ENCODE data around the gene NELL1. TPM values are rescaled to one million over a fixed set of nuclear protein-coding genes. Genes with fewer than 3 reads are reported as not detected.

Gene NELL1
- total RNA-seq, 1 experiment from 2014 or later, result 0.22 TPM

GRCh38 chr11:21169639-21170038 is 500.3 kb downstream of the NELL1 start:
- no peak overlapping the region for H2BK15ac ChIP-seq (ENCODE audit: low read depth, low read length)
- no peaks in the 10 kb centered on the region for H4K20me1 ChIP-seq (ENCODE audit: control insufficient read depth, insufficient read depth, insufficient read length)
- no peak overlapping the region for H2BK20ac ChIP-seq (ENCODE audit: low read depth, low read length, poor library complexity, severe bottlenecking)
- no peak for TF ChIP-seq CTCF (conservative IDR thresholded peaks at IDR 0.05)
- no peak overlapping the region for H4K8ac ChIP-seq (replicated peaks; ENCODE audit: insufficient read length, low read depth, low read length)
- Mint-ChIP-seq H3K4me3 (no peak overlapping the region), H3K36me3 (ENCODE audit: insufficient read depth in 1 of 3, low read depth in 3 of 3) (peaks cover 0 to 2% (median 0%) of the 10 kb centered on the region in 3 experiments; a peak in 3 of 7 replicates), H3K4me1 (peaks cover 0 to 3% of the 10 kb centered on the region in 2 experiments; a peak in 1 of 4 replicates), H3K9me3 (peaks cover 0 to 4% of the 10 kb centered on the region in 2 experiments; a peak in 3 of 5 replicates), H3K27ac (no peak overlapping the region), H3K27me3 (ENCODE audit: low read depth) (no peaks in the 10 kb centered on the region)
- no peak overlapping the region for H3K56ac ChIP-seq (ENCODE audit: insufficient read length, low read depth, low read length)
- no peak overlapping the region for H3T11ph ChIP-seq (ENCODE audit: low read length)
- H2AK5ac ChIP-seq (ENCODE audit: insufficient read length, low read length), result no peak overlapping the region
- no peak overlapping the region for H3K14ac ChIP-seq (ENCODE audit: insufficient read depth, low read length)
- no peak overlapping the region for H3K4me2 ChIP-seq (ENCODE audit: insufficient read depth, insufficient read length, low read length)
- H3K79me2 ChIP-seq (ENCODE audit: insufficient read depth, low read length), result no peaks in the 10 kb centered on the region
- no peak overlapping the region for H3K18ac ChIP-seq (ENCODE audit: insufficient read length, low read depth, low read length)
- H3K27ac ChIP-seq (ENCODE audit: insufficient read length, low read depth, low read length), result no peak overlapping the region
- no peak overlapping the region for H2BK12ac ChIP-seq (ENCODE audit: insufficient read length, low read depth, low read length)
- H3K27me3 ChIP-seq (ENCODE audit: insufficient read depth, low read length), result no peaks in the 10 kb centered on the region
- H3K9ac ChIP-seq (ENCODE audit: extremely low read depth, insufficient read length, low read length), result no peak overlapping the region
- no peak overlapping the region for H3K4ac ChIP-seq (ENCODE audit: low read depth, low read length)
- no peak overlapping the region for H3K23ac ChIP-seq (ENCODE audit: insufficient read length, low read depth, low read length)
- H2AFZ ChIP-seq (ENCODE audit: low read length), result no peak overlapping the region
- no peaks in the 10 kb centered on the region for H3K4me1 ChIP-seq (ENCODE audit: insufficient read depth, low read length)
- WGBS (ENCODE audit: extremely low coverage, insufficient read length, low lambda C conversion rate), result no CpG with 5 or more reads among the region's 8 CpGs
- H3K9me3 ChIP-seq (ENCODE audit: control insufficient read depth, low read depth, low read length), result no peaks in the 10 kb centered on the region
- no peak overlapping the region for H4K91ac ChIP-seq (ENCODE audit: insufficient read length, low read depth, low read length)
- no peak overlapping the region for H4K5ac ChIP-seq (ENCODE audit: insufficient read length, low read depth, low read length)
- no peak overlapping the region for H2BK120ac ChIP-seq (ENCODE audit: low read depth, low read length, poor library complexity, severe bottlenecking)
- H3K23me2 ChIP-seq (ENCODE audit: insufficient read length, low read depth, low read length, poor library complexity, severe bottlenecking), result no peaks in the 10 kb centered on the region
- H3K79me1 ChIP-seq (ENCODE audit: insufficient read depth, low read depth, low read length, poor library complexity, severe bottlenecking), result no peaks in the 10 kb centered on the region
- DNase-seq, result no peak
- no peak overlapping the region for H2BK5ac ChIP-seq (ENCODE audit: insufficient read length, low read length)

All from H9 (cell line).